GM19372 (cell line): Measurements from ENCODE around the gene TFF3.

Experiments used
- ATAC-seq: cut with Tn5 transposase; IDR thresholded peaks from one replicate; pipeline ENCODE4 v1.9.1; 2021; ENCODE audit warnings: mild to moderate bottlenecking, low read depth, moderate library complexity; ENCODE audit not compliant: unreplicated experiment

Gene TFF3

DNA sequence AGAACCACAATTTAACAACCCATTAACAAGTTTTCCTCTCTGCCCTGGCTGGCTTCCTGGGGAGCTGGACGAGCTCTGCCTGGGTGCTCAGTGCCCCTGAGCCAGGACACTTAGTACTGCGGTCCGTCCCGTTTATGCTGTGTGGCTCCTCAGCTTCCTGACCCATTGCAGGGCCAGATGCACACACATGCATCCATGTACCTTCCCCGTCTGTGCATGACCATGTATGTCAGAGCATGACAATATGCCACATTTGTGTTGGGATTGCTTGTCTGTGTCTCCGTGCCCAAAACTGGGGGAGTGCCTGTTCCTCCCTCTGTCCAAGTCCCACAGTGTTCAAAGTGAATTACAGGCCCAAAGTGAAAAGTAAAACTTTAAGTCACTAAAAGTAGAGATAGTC, 9.7 kb upstream of the TFF3 start:
- no peak for ATAC-seq

GRCh38 chr21:42321845-42322244, 6.6 kb upstream of the TFF3 start:
- ATAC-seq: no peak

- ATAC-seq: no peak
Observed at GRCh38 chr21:42321231-42321630, 6.0 kb upstream of the TFF3 start.

- no peak for ATAC-seq
Observed at GRCh38 chr21:42320791-42321190, 5.6 kb upstream of the TFF3 start.

DNA sequence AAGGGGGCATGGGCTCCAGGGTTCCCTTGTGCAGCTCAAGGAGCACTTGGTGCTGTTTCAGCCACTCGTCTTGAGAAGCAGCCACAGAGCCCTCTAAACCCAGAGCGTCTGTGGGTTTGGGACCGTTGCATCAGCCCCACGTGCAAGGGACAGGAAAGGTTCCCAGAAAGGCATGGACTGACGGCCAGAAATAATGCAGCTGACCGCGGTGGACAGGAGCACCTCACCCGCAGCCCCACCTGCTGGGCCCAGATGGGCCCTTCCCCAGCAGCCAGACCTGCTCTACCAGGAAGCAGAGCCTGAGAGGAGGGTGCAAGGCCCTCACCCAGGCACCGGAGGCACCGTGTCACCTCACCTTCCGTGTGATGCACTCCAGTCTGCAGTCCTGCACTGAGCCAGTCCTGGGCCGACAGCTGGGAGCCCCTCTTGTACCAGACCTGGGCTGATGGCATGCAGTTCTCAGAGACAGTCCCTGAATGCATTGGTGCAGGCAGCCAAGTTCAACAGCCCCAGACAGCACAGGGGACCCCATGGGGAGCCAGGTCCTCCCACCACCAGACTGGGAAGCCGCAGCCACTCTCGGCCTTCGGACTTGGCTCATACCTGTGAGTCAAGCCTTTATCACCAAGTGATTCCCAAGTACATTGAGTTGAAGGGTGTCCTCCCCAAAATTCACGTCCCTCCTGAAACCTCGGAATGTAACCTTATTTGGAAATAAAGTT, 4.8 kb upstream of the TFF3 start:
- ATAC-seq: no peak

GRCh38 chr21:42319376-42319775, 4.2 kb upstream of the TFF3 start:
- ATAC-seq: peak; percentile 61

GRCh38 chr21:42317826-42318746, 2.9 kb upstream of the TFF3 start:
- ATAC-seq: no peak

GRCh38 chr21:42317341-42317741, 2.1 kb upstream of the TFF3 start:
- ATAC-seq: no peak

DNA sequence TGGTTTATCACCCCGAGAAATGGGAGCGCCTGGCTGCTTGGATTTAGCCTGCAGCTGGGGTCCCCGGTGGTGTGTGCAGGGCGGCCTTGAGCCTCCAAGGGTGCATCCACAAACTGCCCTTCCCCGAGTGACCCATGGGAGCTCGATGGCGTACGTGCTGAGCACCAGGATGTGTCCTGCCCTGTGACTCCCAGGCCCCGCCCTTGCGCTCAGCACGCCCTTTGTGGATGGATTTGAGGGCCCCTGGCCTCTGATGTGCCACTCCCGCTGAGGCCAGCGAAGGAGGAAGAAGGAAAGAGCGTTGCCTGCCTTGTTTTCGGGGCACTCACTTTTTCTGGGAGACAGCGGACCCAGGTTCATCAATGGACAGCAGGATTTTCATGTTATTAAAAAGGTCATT, 1.7 kb upstream of the TFF3 start:
- ATAC-seq: no peak

GRCh38 chr21:42314616-42315295, 453 bp downstream of the TFF3 start:
- ATAC-seq: no peak

- no peak for ATAC-seq
Observed at GRCh38 chr21:42313501-42313969, 1.7 kb downstream of the TFF3 start.

GRCh38 chr21:42312626-42313104, 2.5 kb downstream of the TFF3 start:
- no peak for ATAC-seq

DNA sequence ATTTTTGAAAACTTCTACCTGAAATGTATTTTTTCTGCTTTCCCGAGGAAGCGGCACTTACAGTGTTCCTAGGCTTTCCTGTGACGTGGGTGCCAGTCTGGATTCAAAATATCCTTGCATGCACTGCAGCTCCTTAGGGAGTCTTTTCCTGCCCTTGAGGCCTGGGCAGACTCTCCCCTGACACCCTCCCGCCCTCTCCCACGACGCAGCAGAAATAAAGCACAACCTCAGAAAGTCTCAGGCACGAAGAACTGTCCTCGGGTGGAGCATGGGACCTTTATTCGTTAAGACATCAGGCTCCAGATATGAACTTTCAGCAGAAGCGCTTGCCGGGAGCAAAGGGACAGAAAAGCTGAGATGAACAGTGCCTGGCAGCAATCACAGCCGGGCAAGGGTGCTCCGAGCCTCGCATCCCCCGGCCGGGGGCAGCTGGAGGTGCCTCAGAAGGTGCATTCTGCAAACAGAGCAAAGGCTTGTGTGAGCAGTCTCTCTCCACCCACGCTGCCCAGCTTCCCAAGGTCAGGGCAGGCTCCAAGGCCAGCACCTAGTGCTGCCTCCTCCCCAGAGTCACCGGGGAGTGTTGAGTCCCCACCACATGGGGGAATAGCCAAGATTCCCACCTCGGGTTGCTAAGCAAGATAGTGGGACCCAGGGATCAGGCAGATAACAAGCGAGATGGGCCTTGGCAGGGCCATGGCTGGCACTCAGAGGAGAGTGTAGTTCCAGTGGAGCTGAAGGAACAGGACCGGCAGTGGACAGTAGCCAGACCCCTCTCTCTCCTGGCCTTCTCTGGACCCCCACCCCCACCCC, 3.2 kb downstream of the TFF3 start:
- no peak for ATAC-seq

DNA sequence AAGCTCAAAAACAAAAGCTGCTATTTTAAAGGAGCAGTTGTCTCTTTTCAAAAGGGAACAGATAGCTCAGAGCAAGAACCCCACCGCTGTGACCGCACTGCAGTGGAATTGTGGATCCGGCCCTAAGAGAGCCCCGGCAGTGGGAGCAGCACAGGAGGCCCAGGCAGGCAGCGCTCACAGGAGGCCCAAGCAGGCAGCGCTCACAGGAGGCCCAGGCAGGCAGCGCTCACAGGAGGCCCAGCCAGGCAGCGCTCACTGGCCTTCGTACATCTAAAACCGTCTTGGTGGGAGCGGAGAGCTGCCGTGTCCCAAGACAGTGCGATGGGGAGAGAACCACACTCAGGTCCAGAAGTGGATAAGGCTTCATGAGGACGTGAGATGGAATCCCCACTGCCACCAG, 4.0 kb downstream of the TFF3 start:
- no peak for ATAC-seq

DNA sequence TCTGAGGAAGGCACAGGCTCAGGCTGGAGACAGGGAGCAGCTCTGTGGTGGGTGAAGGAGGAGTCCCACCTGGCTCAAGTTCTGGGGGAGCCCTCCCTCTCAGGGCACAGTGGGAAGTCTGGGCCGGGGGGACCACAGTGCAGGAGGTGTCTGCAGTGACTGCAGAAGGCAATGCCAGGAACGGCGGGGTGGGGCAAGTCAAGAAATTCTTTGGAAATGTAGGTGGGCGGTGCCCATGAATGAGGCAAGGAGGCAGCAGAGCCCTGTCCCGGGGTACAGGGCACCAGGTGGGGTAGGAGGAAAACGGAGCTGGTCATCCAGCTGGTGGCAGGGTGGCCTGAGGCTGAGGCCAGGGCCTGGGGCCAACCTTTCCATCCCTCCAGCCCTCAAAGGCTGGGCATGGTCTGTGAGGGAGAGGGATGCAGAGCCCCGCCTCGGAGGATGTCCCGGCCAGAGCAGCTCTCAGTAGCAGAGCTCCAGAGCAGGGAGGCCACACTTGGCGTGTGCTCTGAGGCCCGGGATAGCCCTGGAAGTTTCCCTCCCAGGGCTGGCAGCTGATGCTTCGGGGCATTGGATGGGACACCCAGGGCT, 4.7 kb downstream of the TFF3 start:
- no peak for ATAC-seq

- no peak for ATAC-seq
Observed at GRCh38 chr21:42309753-42310213, 5.4 kb downstream of the TFF3 start.

- ATAC-seq: no peak
Observed at GRCh38 chr21:42308914-42309752, 6.1 kb downstream of the TFF3 start.

GRCh38 chr21:42308161-42308913, 6.9 kb downstream of the TFF3 start:
- no peak for ATAC-seq
